ENCODE measurements around the gene BTF3.
"Not testable (repeated sequence)": the region's sequence is repeated elsewhere in the genome, so short reads cannot be mapped to it uniquely, and the experiment has no call there.

Gene BTF3

DNA sequence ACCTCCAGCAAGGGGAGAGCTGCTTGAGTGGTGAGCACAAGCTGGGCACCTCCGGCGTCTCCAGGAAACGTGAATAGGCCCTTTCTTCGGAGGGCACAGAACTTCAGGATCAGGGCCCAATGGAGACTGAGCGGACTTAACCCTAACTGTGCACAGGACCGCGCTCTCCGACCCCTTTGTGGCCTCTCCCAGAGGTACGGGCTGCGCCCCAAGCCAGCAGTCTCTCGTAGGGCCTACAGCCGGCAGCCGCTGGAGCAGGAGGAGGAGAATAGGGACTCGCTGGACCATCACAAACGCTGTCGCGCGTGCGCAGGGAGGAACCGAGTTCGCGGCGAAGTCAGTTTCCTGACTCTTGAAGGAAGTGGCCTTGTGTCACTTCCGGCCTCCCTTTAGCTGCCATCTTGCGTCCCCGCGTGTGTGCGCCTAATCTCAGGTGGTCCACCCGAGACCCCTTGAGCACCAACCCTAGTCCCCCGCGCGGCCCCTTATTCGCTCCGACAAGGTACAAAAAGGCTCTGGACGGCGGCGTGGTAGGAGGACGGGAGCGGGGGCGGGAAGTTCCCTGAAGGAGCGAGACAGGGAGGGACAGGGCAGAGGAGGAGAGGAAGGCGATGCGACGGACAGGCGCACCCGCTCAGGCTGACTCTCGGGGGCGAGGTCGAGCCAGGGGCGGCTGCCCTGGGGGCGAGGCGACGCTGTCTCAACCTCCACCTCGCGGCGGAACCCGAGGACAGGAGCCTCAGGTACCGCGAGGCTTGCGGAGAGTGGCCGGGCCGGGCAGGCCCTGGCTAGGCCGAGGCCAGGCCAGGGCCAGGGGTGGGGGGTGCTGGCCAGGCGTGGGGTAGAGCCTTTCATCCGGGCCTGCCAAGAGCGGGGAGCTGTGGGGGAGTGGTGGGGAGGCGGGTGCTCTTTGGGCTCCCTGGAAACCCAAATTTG, at the start of gene BTF3:
Gene BTF3, plus strand, starts transcription at position 386 of the 936 bp plus-strand sequence. Its CDS starts 226 bp downstream, at position 612.
- DNase-seq, result peak; percentile 84

DNA sequence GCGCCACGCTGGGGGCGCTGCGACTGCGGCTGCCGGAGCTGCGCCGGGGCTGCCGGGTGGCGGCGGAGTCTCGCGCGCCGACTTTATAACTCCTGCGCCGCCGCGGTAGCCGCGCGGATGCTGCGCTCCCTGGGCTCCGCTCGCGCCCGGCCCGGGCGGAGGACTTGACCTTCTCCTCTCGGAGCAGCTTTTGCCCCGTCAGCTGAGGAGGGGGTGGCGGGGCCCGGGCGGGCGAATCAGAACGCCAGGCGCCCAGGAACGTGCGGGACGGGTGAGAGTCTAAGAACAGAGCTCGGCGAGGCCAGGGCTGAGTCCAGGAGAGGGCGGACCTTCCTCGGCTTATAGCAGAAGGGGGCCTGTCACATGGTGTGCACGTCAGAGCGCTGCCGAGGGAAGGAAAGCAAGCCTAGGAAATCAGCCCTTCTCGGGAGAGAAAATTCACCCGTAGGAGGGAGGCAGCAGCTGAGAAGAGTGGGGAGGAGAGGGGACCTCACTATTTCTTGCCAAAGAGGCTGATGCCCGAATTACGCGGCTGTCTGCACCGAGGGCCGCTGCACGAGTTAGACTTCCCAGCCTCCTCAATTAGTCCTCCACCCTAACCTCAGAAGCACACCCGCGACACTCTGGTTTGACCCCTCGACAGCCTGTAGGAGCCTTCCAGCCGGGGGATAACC, 49.6 kb upstream of the BTF3 start, which contains the start of gene FOXD1:
Gene FOXD1, minus strand, starts transcription at position 315 of the 674 bp plus-strand sequence. CDS start 415 bp downstream, outside the sequence.
- peak; percentile 89 for DNase-seq

DNA sequence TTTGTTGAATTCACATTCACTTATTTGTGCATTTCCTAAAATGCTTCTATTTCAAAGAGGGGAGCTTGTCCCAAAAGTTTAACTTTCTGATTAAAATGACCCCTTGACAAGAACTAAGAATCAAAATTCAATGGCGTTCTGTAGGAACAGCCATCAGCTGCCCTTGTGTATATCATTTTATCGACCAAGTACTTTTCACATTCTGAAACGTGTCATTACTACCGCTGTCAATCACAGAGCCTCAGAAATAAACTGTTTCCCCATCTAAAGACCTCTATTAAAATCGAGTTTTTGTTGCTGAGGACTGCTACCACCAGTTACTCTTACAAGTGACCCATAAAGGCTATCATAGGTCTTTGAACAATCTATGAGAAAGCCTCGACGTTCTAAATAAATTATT, 48.1 kb upstream of the BTF3 start:
- no peak for DNase-seq

GRCh38 chr5:73450672-73451223, 47.5 kb upstream of the BTF3 start:
- no peak for DNase-seq

DNA sequence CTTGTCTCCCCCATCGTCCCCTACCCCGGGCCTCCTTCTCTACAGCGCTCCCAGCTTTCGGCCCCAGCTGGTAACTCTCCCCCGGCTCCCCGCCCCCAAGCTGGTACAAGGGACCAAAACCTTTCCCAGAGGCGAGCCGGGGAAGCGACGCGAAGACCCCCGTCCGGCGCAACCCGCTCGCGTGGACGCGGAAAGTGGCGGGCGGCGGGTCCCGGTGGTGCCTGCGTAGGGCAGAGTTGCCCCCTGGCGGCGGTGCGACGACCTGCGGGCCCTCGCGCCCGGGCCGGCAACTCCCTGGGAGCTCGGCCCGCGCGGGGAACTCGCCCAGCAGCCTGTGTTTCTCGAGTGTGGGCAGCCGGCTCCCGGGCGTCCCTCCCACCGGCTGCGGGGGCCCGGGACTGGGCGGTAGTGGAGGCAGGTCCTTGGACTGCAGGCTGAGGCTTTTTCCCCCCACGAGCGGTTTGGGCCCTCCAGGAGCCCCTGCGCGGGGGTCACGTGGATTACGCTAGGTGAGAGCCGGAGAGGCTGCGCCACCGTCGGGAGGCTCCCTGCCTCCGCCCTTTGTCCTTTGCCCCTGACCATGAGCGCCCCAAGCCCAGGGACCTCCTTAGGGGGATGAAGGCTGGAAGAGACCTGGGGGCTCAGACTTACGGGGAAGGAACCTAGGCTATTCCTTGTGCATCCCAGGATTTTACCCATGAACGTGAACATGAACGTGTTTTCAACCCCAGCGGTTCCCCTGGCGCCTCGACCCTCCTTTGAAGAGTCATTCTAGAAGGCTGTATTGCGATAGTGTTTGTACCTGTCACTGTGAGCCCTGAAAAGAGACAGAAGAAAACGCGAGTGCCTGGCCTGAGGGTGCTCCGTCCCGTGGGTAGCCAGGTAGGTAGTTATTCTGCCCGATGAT, 46.8 kb upstream of the BTF3 start:
- peak; percentile 66 for DNase-seq

DNA sequence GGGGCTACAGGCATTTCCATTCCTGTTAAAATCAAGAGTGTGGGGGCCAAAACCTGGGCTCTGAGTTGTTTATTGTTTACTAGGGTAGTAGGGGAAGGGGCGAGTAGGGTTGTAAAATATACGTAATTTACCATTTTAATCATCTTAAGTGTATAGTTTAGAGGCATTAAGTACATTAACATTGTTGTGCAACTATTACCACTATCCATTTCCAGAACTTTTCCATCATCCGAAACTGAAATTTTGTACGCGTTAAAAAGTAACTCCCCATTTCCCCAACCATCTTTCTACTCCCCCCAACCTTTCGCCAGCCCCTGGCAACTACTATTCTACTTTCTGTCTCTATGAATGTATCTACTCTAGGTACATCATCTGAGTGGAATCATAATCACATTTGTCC, 46.0 kb upstream of the BTF3 start:
- no peak for DNase-seq

GRCh38 chr5:73454379-73455036, 43.7 kb upstream of the BTF3 start:
- DNase-seq, result peak; percentile 5

DNA sequence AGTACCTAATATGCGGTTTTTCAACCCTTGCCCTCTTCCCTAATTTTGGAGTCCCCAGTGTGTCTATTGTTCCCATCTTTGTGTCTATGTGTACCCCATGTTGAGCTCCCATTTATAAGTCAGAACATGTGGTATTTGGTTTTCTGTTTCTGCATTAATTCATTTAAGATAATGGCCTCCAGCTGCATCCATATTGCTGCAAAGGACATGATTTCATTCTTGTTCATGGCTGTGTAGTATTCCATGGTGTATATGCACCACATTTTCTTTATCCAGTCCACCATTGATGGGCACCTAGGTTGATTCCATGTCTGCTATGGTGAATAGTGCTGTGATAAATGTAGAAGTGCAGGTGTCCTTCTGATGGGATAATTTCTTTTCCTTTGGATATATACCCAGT, 41.8 kb upstream of the BTF3 start:
- DNase-seq, result not testable (repeated sequence)

DNA sequence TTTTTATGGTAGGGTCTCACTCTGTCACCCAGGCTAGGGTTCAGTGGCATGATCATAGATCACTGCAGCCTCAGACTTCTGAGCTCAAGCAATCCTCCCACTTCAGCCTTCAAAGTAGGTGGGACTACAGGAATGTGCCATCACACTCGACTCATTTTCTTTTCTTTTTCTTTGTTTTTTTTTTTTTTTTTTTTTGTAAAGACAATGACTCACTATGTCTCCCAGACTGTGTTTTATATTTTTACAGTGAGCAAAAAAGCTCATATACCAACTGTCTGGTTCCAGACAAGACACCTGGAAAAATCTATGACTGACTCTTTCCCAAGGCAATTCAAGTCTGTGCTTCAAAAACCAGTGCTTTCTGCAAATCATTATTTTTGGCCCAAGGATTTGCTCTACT, 38.9 kb upstream of the BTF3 start:
- no peak for DNase-seq

DNA sequence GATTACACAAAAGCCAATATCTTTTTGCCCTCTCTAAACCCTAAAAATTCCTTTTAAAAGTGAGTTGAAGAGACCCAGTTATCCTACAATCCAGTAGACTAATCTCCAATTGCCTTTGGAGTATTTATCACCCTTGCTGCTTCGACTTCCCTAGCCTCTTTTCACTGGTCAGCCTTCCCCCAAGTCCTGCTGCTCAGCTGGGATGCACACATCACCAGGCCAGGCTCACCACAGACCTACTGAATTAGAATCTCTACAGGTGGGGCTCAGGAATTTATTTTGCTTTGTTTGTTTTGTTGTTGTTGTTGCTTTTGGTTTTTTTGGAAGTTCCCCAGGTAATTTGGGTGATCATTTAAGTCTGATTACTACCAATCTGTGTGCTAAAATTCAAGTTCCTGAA, 38.1 kb upstream of the BTF3 start:
- DNase-seq, result no peak

DNA sequence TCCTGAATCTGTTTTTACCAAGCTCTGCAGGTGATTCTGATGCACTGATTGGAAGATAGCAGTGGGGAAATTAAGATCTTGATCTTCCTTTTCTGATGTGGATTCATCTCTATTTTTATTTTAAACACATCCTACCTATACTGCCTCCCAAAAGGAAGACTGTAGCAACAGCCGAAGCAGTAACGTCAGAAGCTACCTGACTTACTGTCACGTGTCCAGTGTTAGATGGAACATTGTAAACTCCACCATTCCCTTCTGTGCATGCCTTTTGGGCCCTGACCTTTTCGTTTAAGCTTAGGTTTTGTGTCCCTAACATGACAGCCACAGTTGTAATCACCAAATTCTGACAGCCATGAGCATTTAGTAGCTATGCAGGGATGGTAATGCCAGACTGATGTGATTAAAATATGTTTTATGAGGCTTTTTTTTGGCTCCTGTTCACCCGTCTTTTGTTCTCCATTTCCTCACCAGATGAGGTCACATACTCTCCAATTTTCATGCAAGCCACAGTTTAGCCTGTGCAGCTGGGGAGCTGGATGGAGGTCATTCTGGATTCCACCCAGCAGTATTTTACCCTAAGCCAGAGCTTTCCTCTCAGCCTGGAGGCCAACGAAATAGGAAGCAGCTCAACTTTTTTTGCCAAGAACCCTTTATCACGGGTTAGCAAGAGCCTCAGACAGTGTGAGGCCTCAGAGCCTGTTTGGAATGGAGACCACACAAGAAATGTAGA, 34.1 kb upstream of the BTF3 start:
- no peak for DNase-seq

DNA sequence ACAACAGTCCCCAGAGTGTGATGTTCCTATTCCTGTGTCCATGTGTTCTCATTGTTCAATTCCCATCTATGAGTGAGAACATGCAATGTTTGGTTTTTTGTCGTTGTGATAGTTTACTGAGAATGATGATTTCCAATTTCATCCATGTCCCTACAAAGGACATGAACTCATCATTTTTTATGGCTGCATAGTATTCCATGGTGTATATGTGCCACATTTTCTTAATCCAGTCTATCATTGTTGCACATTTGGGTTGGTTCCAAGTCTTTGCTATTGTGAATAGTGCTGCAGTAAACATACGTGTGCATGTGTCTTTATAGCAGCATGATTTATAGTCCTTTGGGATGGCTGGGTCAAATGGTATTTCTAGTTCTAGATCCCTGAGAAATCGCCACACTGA, 29.6 kb upstream of the BTF3 start:
- not testable (repeated sequence) for DNase-seq

GRCh38 chr5:73469878-73470277, 28.4 kb upstream of the BTF3 start:
- DNase-seq, result no peak

GRCh38 chr5:73471654-73472053, 26.6 kb upstream of the BTF3 start:
- no peak for DNase-seq

DNA sequence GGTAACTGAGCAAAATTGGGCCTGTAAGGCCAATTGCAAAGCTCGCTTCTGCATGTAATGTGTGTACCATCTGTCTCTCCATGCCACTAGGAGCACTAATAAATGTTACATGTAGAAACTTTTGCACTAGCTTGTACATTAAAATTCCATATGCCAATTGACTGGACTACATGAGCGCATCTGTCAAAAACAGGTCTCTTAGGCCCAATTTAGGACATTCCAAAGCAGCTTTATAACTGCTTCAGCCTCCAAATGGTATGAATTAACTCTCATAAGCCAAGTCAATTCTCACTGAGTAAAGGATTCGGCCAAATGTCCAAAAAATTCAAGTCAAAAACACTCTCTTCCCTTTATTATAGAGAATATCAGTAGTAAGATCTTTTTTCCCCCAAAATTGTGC, 26.1 kb upstream of the BTF3 start:
- no peak for DNase-seq

DNA sequence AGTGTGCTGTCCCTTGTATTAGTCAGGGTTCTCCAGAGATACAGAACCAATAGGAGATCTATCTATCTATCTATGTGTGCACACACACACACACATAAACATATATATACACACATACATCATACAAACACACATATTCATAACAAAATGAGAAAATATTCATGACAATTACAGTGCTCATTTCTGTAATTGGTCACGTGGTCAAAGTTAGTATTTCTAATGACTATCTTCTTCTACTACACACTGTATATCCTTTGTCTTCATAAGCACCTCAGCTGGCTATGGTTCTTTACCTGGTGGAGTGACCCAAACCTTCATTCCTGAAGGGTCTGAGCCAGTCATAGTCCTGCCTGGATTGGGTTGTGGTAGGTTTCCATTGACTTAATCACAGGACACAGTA, 17.7 kb upstream of the BTF3 start:
- DNase-seq, result no peak

GRCh38 chr5:73482383-73483136, 15.7 kb upstream of the BTF3 start:
- no peak for DNase-seq

DNA sequence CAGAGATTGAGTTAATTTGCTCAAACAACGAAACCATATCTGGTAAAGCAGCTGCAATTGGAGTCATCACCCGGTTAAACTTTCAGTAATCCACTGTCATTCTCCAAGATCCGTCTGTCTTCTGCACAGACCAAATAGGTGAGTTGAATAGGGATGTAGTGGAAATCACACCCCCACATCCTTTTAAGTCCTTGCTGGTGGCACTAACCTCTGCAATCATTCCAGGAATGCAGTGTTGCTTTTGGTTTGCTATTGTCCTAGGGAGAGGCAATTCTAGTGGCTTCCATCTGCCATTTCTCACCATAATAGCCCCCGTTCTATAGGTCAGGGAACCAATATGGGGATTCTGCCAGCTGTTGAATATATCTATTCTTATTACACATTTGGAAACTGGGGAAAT, 14.6 kb upstream of the BTF3 start:
- DNase-seq, result no peak

- DNase-seq, result no peak
Measured at GRCh38 chr5:73484511-73484910, 13.7 kb upstream of the BTF3 start.

DNA sequence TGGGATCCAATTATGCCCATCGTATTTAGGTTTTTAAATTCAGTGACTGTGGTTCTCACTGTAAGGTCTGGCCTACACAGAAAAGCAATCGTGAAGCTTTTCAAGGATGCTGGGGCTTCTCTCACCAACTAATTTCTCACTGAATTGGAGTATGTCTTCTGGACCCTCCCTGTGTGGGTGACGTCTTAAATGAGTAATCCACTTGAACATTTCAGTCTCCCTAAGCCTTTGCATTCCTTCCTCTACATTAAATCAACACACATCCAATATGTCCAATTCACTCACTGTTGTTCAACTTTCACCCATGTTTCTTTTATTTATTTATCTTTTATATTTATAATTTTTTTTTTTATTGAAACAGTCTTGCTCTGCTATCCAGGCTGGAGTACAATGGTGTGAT, 12.5 kb upstream of the BTF3 start:
- DNase-seq, result no peak
